ENCODE results near the gene NEURL1. TPM values are rescaled to one million over a fixed set of nuclear protein-coding genes. Genes with fewer than 3 reads are reported as not detected.
A peak's percentile ranks its signal among the peaks of the same experiment; 100 is the strongest.
"Not testable (repeated sequence)": the region's sequence is repeated elsewhere in the genome, so short reads cannot be mapped to it uniquely, and the experiment has no call there.

Gene NEURL1
- total RNA-seq, 1 donor from 2014 or later, result 3.4 TPM

DNA sequence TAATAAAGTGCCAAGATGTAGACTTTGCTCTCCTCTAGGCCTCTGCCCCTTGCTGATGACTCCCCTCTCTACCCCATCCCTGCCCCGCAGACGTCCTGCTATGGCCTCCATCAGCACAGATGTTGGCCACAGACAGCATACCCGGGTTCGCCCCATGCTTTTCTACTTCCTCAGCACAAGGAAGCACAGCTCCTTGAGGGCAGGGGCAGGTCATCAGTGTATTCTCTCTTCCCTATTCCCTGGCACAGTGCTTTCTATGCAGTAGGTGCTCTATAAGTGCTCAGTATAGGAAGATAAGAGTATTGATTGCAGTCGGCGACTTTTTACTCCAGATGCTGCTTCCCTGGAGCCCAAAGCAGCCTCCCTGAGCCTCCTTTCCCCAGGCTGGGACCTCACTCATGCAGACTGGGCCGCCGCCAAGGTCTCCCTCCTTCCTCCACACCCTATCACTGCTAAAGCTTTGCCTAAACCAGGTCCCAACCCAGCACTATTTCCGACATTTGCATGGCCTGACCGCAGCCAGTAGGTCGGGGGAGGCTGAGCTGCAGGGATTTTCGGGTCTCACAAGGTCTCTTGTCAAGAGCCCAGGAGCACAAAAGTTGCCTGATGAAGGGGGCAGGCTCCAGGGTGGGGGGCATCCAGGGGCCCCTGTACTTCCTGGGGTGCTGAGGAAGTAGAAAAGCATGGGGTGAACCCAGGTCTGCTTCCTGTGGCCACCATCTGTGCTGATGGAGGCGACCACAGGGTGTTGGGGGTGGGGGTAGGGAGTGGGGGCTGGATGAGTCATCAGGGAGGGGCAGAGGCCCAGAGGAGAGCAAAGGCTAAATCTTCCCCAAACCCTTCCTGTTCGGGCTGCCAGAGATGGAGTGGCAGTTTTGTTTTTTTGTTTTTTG, 22.5 kb upstream of the NEURL1 start:
- H3K4me1 Mint-ChIP-seq (ENCODE audit: low read depth), result peaks cover 71% of the 10 kb centered on the region
- peak overlapping the region; percentile 89 for H3K27ac Mint-ChIP-seq
- H3K27me3 Mint-ChIP-seq (ENCODE audit: insufficient read depth), result no peaks in the 10 kb centered on the region
- intact Hi-C loops (cut with micrococcal nuclease), result loop anchor here (1.0 to 5.0 kb wide), 3 partner anchors 11 to 104 kb away; partner anchors contain the start of genes CALHM2 and TAF5
- no peaks in the 10 kb centered on the region for H3K9me3 Mint-ChIP-seq
- peaks cover 2% of the 10 kb centered on the region for H3K36me3 Mint-ChIP-seq (ENCODE audit: low read depth)
- peak; percentile 69 for DNase-seq (ENCODE audit: low spot score)
- peak overlapping the region; percentile 27 for H3K4me3 Mint-ChIP-seq

DNA sequence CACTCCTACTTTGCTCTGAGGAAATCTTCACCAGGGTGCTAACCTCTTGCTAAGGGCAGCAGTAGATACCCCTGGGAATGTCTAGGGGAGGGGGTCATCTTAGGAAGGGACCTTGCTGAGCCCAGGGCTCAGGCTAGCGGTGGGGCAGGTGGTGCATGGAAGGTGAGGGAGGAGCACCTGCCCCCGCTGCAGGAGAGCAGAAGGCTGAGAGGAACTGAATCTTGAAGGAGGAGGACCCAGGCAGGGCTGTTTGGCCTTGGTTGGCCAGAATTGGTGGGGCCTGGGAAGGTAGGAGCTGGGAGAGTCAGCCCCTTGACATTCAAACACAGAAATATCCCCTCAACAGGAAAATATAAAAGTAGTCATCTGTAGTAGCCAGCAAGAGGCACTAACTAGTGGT, 21.5 kb upstream of the NEURL1 start:
- no peak for DNase-seq (ENCODE audit: low spot score)
- Mint-ChIP-seq H3K9me3 (no peaks in the 10 kb centered on the region), H3K4me1 (ENCODE audit: low read depth) (peaks cover 71% of the 10 kb centered on the region), H3K27me3 (ENCODE audit: insufficient read depth) (no peaks in the 10 kb centered on the region), H3K36me3 (ENCODE audit: low read depth) (peaks cover 2% of the 10 kb centered on the region), H3K27ac (peak overlapping the region; percentile 89), H3K4me3 (peak overlapping the region; percentile 19)
- intact Hi-C loops (cut with micrococcal nuclease), result loop anchor here (5.0 kb wide), 1 partner anchor 105 kb away; the partner anchor contains the start of gene TAF5

DNA sequence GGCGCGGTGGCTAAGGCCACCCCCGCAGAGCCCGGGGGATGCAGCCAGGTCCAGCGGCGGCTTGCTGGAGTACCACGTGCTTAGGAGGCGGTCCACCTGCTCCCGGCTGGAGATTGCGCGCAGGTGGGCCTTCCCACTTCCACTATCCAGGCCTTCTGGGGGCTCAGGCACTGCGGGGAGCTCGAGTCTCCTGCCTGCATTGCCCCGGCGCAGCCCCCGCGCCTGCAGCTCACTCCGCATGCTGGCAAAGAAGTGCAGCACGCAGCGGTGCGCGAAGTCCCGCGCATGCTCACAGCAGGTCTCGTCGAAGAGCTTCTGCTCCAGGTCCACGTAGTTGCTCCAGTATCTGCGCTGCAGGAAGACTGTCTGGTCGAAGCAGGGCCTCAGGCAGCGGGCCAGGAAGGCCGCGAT, 20.2 kb upstream of the NEURL1 start:
- peaks cover 2% of the 10 kb centered on the region for H3K36me3 Mint-ChIP-seq (ENCODE audit: low read depth)
- DNase-seq (ENCODE audit: low spot score), result no peak
- H3K9me3 Mint-ChIP-seq, result no peaks in the 10 kb centered on the region
- H3K27ac Mint-ChIP-seq, result no peak overlapping the region
- intact Hi-C loops (cut with micrococcal nuclease), result loop anchor here (5.0 kb wide), 1 partner anchor 106 kb away; the partner anchor contains the start of gene TAF5
- H3K4me1 Mint-ChIP-seq (ENCODE audit: low read depth), result peaks cover 61% of the 10 kb centered on the region
- H3K4me3 Mint-ChIP-seq, result no peak overlapping the region
- no peaks in the 10 kb centered on the region for H3K27me3 Mint-ChIP-seq (ENCODE audit: insufficient read depth)

- no peaks in the 10 kb centered on the region for H3K9me3 Mint-ChIP-seq
- H3K4me3 Mint-ChIP-seq, result no peak overlapping the region
- DNase-seq (ENCODE audit: low spot score), result no peak
- no peaks in the 10 kb centered on the region for H3K27me3 Mint-ChIP-seq (ENCODE audit: insufficient read depth)
- H3K27ac Mint-ChIP-seq, result peak overlapping the region; percentile 45
- intact Hi-C loops (cut with micrococcal nuclease), result loop anchor here (5.0 kb wide), 1 partner anchor 107 kb away; the partner anchor contains the start of gene TAF5
- H3K36me3 Mint-ChIP-seq (ENCODE audit: low read depth), result peaks cover 2% of the 10 kb centered on the region
- peaks cover 61% of the 10 kb centered on the region for H3K4me1 Mint-ChIP-seq (ENCODE audit: low read depth)
These were observed 19.4 kb upstream of the NEURL1 start for GRCh38 chr10:103474077-103474476.

- H3K4me3 Mint-ChIP-seq, result no peak overlapping the region
- peaks cover 53% of the 10 kb centered on the region for H3K4me1 Mint-ChIP-seq (ENCODE audit: low read depth)
- DNase-seq (ENCODE audit: low spot score), result no peak
- no peaks in the 10 kb centered on the region for H3K9me3 Mint-ChIP-seq
- intact Hi-C loops (cut with micrococcal nuclease), result no loop called here
- no peaks in the 10 kb centered on the region for H3K36me3 Mint-ChIP-seq (ENCODE audit: low read depth)
- H3K27me3 Mint-ChIP-seq (ENCODE audit: insufficient read depth), result no peaks in the 10 kb centered on the region
- no peak overlapping the region for H3K27ac Mint-ChIP-seq
These were observed 18.1 kb upstream of the NEURL1 start for GRCh38 chr10:103475437-103475836.

GRCh38 chr10:103476046-103476768, 17.3 kb upstream of the NEURL1 start:
- H3K4me1 Mint-ChIP-seq (ENCODE audit: low read depth), result peaks cover 45% of the 10 kb centered on the region

GRCh38 chr10:103478671-103479070, 14.8 kb upstream of the NEURL1 start:
- H3K27ac Mint-ChIP-seq, result no peak overlapping the region
- H3K4me1 Mint-ChIP-seq (ENCODE audit: low read depth), result peaks cover 38% of the 10 kb centered on the region
- DNase-seq (ENCODE audit: low spot score), result no peak
- no peaks in the 10 kb centered on the region for H3K36me3 Mint-ChIP-seq (ENCODE audit: low read depth)
- no peak overlapping the region for H3K4me3 Mint-ChIP-seq
- intact Hi-C loops (cut with micrococcal nuclease), result no loop called here
- H3K27me3 Mint-ChIP-seq (ENCODE audit: insufficient read depth), result peaks cover 2% of the 10 kb centered on the region
- no peaks in the 10 kb centered on the region for H3K9me3 Mint-ChIP-seq

More at GRCh38 chr10:103476046-103476768, 17.3 kb upstream of the NEURL1 start:
- intact Hi-C loops (cut with micrococcal nuclease), result no loop called here
- Mint-ChIP-seq H3K27ac (no peak overlapping the region), H3K36me3 (ENCODE audit: low read depth) (no peaks in the 10 kb centered on the region), H3K9me3 (no peaks in the 10 kb centered on the region), H3K27me3 (ENCODE audit: insufficient read depth) (peaks cover 2% of the 10 kb centered on the region), H3K4me3 (no peak overlapping the region)
- DNase-seq (ENCODE audit: low spot score), result no peak

DNA sequence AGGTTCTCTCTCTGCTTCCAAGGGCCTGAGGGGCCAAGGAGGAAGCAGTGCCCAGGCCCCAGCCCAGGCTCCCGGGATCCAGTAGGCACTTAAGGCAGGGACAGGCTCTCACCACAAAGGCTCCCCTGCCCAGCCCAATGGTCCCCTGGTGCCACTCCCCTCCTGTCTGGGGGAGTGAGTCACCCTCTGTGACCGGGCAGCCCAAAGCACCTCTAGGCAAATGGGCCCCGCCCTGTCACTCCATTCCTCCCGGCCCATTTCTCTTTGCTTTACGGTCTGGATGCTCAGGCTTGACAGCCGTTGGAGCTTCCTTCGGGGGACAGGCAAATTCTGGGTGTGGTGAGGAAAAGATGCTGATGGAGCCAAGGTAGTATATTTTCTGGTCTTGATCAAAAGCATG, 14.4 kb upstream of the NEURL1 start, which contains the start of gene CALHM3:
Gene CALHM3 (minus strand): TSS at position 106 of the 400 bp plus-strand sequence. CDS start 208 bp downstream, outside the sequence.
- DNase-seq (ENCODE audit: low spot score), result no peak
- peaks cover 2% of the 10 kb centered on the region for H3K27me3 Mint-ChIP-seq (ENCODE audit: insufficient read depth)
- H3K4me1 Mint-ChIP-seq (ENCODE audit: low read depth), result peaks cover 35% of the 10 kb centered on the region
- no peak within 1 kb of the TSS for H3K4me3 Mint-ChIP-seq
- H3K9me3 Mint-ChIP-seq, result no peaks in the 10 kb centered on the region
- intact Hi-C loops (cut with micrococcal nuclease), result no loop called here
- H3K27ac Mint-ChIP-seq, result no peak within 1 kb of the TSS
- H3K36me3 Mint-ChIP-seq (ENCODE audit: low read depth), result no peaks in the 10 kb centered on the region

DNA sequence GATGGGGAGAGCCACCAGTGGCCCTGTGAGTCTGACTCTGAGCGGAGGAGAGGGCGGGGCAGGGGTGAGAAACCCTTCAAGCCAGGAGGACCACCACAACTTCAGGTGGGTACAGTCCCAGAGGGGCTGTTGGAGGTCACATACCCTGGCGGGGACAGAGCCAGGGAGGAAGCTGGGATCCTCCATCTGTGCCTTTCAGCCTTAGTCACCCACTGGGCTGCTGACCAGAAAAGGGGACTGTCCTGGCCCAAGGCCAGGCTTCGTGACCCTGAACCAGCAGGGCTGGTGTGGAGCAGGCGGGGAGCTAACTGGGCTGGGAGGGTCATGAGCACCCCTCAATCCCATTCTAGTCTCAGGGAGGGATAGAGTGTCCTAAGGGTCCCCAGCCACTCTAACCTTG, 13.0 kb upstream of the NEURL1 start:
- Mint-ChIP-seq H3K4me1 (ENCODE audit: low read depth) (peaks cover 25% of the 10 kb centered on the region), H3K4me3 (no peak overlapping the region), H3K36me3 (ENCODE audit: low read depth) (no peaks in the 10 kb centered on the region), H3K27ac (no peak overlapping the region), H3K9me3 (no peaks in the 10 kb centered on the region), H3K27me3 (ENCODE audit: insufficient read depth) (peaks cover 3% of the 10 kb centered on the region)
- DNase-seq (ENCODE audit: low spot score), result no peak
- intact Hi-C loops (cut with micrococcal nuclease), result no loop called here

GRCh38 chr10:103481974-103482531, 11.5 kb upstream of the NEURL1 start:
- Mint-ChIP-seq H3K27ac (no peak overlapping the region), H3K27me3 (ENCODE audit: insufficient read depth) (peaks cover 6% of the 10 kb centered on the region), H3K9me3 (no peaks in the 10 kb centered on the region), H3K36me3 (ENCODE audit: low read depth) (no peaks in the 10 kb centered on the region), H3K4me1 (ENCODE audit: low read depth) (peaks cover 19% of the 10 kb centered on the region), H3K4me3 (no peak overlapping the region)
- DNase-seq (ENCODE audit: low spot score), result peak; percentile 41
- intact Hi-C loops (cut with micrococcal nuclease), result loop anchor here (1.0 to 2.0 kb wide), 2 partner anchors 11 to 647 kb away; no protein-coding TSS in a partner anchor

- DNase-seq (ENCODE audit: low spot score); intact Hi-C loops (cut with micrococcal nuclease); H3K4me3 Mint-ChIP-seq; H3K27ac Mint-ChIP-seq; H3K36me3 Mint-ChIP-seq (ENCODE audit: low read depth); H3K9me3 Mint-ChIP-seq: not testable (repeated sequence)
- Mint-ChIP-seq H3K4me1 (ENCODE audit: low read depth) (peaks cover 27% of the 10 kb centered on the region), H3K27me3 (ENCODE audit: insufficient read depth) (peaks cover 14% of the 10 kb centered on the region)
These were observed 6.7 kb upstream of the NEURL1 start for GRCh38 chr10:103486635-103487409.

GRCh38 chr10:103487410-103487708, 6.1 kb upstream of the NEURL1 start:
- Mint-ChIP-seq H3K4me3 (no peak overlapping the region), H3K27ac (no peak overlapping the region), H3K27me3 (ENCODE audit: insufficient read depth) (peaks cover 19% of the 10 kb centered on the region), H3K4me1 (ENCODE audit: low read depth) (peaks cover 28% of the 10 kb centered on the region), H3K9me3 (no peaks in the 10 kb centered on the region), H3K36me3 (ENCODE audit: low read depth) (no peaks in the 10 kb centered on the region)
- intact Hi-C loops (cut with micrococcal nuclease), result no loop called here
- DNase-seq (ENCODE audit: low spot score), result no peak
